ENCODE measurements around the gene NUP85.
"Not testable (repeated sequence)": the region's sequence is repeated elsewhere in the genome, so short reads cannot be mapped to it uniquely, and the experiment has no call there.

NUP85 gene

GRCh38 chr17:75182569-75183436 lies 22.7 kb upstream of the NUP85 start, which contains the start of gene SUMO2:
SUMO2 (minus strand) TSS chr17:75182959; CDS start chr17:75182834, 125 bp downstream.
- peak; percentile 98 to 99 for DNase-seq
- TF ChIP-seq GATA1 (IDR thresholded peaks at IDR 0.05; ENCODE audit: low read depth, low read length) (no peak), POLR2A (IDR thresholded peaks at IDR 0.05; ENCODE audit: low read length) (peak; percentile 87)

- no peak for DNase-seq
- TF ChIP-seq GATA1 (IDR thresholded peaks at IDR 0.05; ENCODE audit: low read depth, low read length): no peak
- no peak for TF ChIP-seq POLR2A (IDR thresholded peaks at IDR 0.05; ENCODE audit: low read length)
Observed at GRCh38 chr17:75183999-75184884, 21.2 kb upstream of the NUP85 start.

- no peak for DNase-seq
- no peak for TF ChIP-seq POLR2A (IDR thresholded peaks at IDR 0.05; ENCODE audit: low read length)
Observed at GRCh38 chr17:75188614-75189013, 16.9 kb upstream of the NUP85 start.

- no peak for TF ChIP-seq POLR2A (IDR thresholded peaks at IDR 0.05; ENCODE audit: low read length)
- TF ChIP-seq GATA1 (IDR thresholded peaks at IDR 0.05; ENCODE audit: low read depth, low read length): no peak
- DNase-seq: peak; percentile 20 to 39
Observed at GRCh38 chr17:75191584-75191983, 13.9 kb upstream of the NUP85 start.

- DNase-seq: no peak
- no peak for TF ChIP-seq GATA1 (IDR thresholded peaks at IDR 0.05; ENCODE audit: low read depth, low read length)
- TF ChIP-seq POLR2A (IDR thresholded peaks at IDR 0.05; ENCODE audit: low read length): no peak
Observed at GRCh38 chr17:75194879-75195278, 10.6 kb upstream of the NUP85 start.

- TF ChIP-seq POLR2A (IDR thresholded peaks at IDR 0.05; ENCODE audit: low read length) (no peak), GATA1 (IDR thresholded peaks at IDR 0.05; ENCODE audit: low read depth, low read length) (no peak)
- no peak for DNase-seq
Observed at GRCh38 chr17:75199886-75200618, 5.4 kb upstream of the NUP85 start.

GRCh38 chr17:75205793-75206163 lies 299 bp downstream of the NUP85 start:
- TF ChIP-seq POLR2A (IDR thresholded peaks at IDR 0.05; ENCODE audit: low read length) (peak; percentile 62), GATA1 (IDR thresholded peaks at IDR 0.05; ENCODE audit: low read depth, low read length) (no peak)
- no peak for DNase-seq

GRCh38 chr17:75207050-75207407 lies 1.6 kb downstream of the NUP85 start:
- not testable (repeated sequence) for DNase-seq

- TF ChIP-seq POLR2A (IDR thresholded peaks at IDR 0.05; ENCODE audit: low read length) (no peak), GATA1 (IDR thresholded peaks at IDR 0.05; ENCODE audit: low read depth, low read length) (no peak)
Observed at GRCh38 chr17:75207760-75208159, 2.3 kb downstream of the NUP85 start.

GRCh38 chr17:75208161-75208560 lies 2.7 kb downstream of the NUP85 start:
- TF ChIP-seq POLR2A (IDR thresholded peaks at IDR 0.05; ENCODE audit: low read length): no peak
- TF ChIP-seq GATA1 (IDR thresholded peaks at IDR 0.05; ENCODE audit: low read depth, low read length): no peak

More at GRCh38 chr17:75207760-75208159, 2.3 kb downstream of the NUP85 start:
- no peak for DNase-seq

GRCh38 chr17:75209061-75209460 lies 3.6 kb downstream of the NUP85 start:
- no peak for TF ChIP-seq GATA1 (IDR thresholded peaks at IDR 0.05; ENCODE audit: low read depth, low read length)
- TF ChIP-seq POLR2A (IDR thresholded peaks at IDR 0.05; ENCODE audit: low read length): no peak
- DNase-seq: no peak

More at GRCh38 chr17:75208161-75208560, 2.7 kb downstream of the NUP85 start:
- DNase-seq: no peak

GRCh38 chr17:75218131-75218530 lies 12.7 kb downstream of the NUP85 start:
- TF ChIP-seq GATA1 (IDR thresholded peaks at IDR 0.05; ENCODE audit: low read depth, low read length) (no peak), POLR2A (IDR thresholded peaks at IDR 0.05; ENCODE audit: low read length) (no peak)
- no peak for DNase-seq

GRCh38 chr17:75219815-75220214 lies 14.3 kb downstream of the NUP85 start:
- no peak for TF ChIP-seq GATA1 (IDR thresholded peaks at IDR 0.05; ENCODE audit: low read depth, low read length)
- no peak for TF ChIP-seq POLR2A (IDR thresholded peaks at IDR 0.05; ENCODE audit: low read length)

GRCh38 chr17:75225016-75225415 lies 19.5 kb downstream of the NUP85 start:
- no peak for DNase-seq
- TF ChIP-seq POLR2A (IDR thresholded peaks at IDR 0.05; ENCODE audit: low read length) (no peak), GATA1 (IDR thresholded peaks at IDR 0.05; ENCODE audit: low read depth, low read length) (no peak)

More at GRCh38 chr17:75219815-75220214, 14.3 kb downstream of the NUP85 start:
- DNase-seq: no peak
